HAP-1 (cell line): Measurements from ENCODE around the gene ZNF641.

ENCODE experiments used
- DNase-seq, 2 experiments: peaks; one replicate each; pipeline ENCODE4 v3.0.0-alpha.2; 2016 to 2020; ENCODE audit warnings: low spot score in 2 of 2
- H3K27me3 ChIP-seq: fragments of 250-450 bp; sonication (Bioruptor Pico); 2 replicates; pipeline ENCODE4 v1.5.1; 2020; ENCODE audit warnings: low read depth, mild to moderate bottlenecking, moderate library complexity
- H3K36me3 ChIP-seq: fragments of 250-450 bp; sonication (Bioruptor Pico); replicated peaks from 2 replicates; pipeline ENCODE4 v1.5.1; 2020; ENCODE audit warnings: mild to moderate bottlenecking
- H3K4me1 ChIP-seq: fragments of 250-450 bp; sonication (Bioruptor Pico); 2 replicates; pipeline ENCODE4 v1.5.1; 2020; ENCODE audit warnings: mild to moderate bottlenecking
- H3K4me3 ChIP-seq: fragments of 250-450 bp; sonication (Bioruptor Pico); 2 replicates; pipeline ENCODE4 v1.5.1; 2020; ENCODE audit warnings: mild to moderate bottlenecking, moderate library complexity
- H3K9me3 ChIP-seq: fragments of 250-450 bp; sonication (Bioruptor Pico); 2 replicates; pipeline ENCODE4 v1.5.1; 2020; ENCODE audit warnings: mild to moderate bottlenecking, moderate library complexity
- in situ Hi-C: fragments of 300-500 bp; cut with MboI; formaldehyde crosslinking; loops from 3 replicates; pipeline ENCODE4 v1.14.3; 2020; ENCODE audit warnings: low sequenced_read_pairs, inconsistent platforms, mixed read lengths

Gene ZNF641

GRCh38 chr12:48307269-48307668, 43.5 kb downstream of the ZNF641 start:
- in situ Hi-C loops: no loop called here
- Histone ChIP-seq H3K4me1 (no peaks in the 10 kb centered on the region), H3K4me3 (no peak overlapping the region), H3K27me3 (peaks cover 6% of the 10 kb centered on the region; the same call in 1 of the 2 replicates), H3K36me3 (no peaks in the 10 kb centered on the region), H3K9me3 (no peaks in the 10 kb centered on the region)
- DNase-seq: no peak

DNA sequence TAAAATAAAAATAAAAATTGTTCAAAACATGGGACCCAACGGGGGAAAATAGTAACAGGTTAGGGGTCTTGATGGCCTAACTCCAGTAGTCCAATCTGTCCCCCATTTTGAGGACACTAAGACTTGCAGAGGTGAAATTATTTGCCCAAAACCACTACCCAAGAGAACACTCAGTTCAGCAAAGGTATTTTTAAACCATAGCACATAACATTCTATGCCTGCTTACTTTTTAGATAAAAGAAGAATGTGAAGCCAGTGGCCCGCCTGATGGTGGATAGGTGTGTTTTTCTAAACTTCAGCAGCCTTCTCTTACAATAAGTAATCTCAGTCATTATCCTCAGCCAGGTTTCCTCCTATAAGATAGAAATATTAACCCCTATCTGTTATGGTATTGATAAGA, 45.5 kb downstream of the ZNF641 start:
- Histone ChIP-seq H3K27me3 (peaks cover 4% of the 10 kb centered on the region; the same call in 1 of the 2 replicates), H3K4me1 (no peaks in the 10 kb centered on the region), H3K36me3 (no peaks in the 10 kb centered on the region), H3K9me3 (no peaks in the 10 kb centered on the region), H3K4me3 (no peak overlapping the region)
- in situ Hi-C loops: no loop called here
- DNase-seq: no peak

DNA sequence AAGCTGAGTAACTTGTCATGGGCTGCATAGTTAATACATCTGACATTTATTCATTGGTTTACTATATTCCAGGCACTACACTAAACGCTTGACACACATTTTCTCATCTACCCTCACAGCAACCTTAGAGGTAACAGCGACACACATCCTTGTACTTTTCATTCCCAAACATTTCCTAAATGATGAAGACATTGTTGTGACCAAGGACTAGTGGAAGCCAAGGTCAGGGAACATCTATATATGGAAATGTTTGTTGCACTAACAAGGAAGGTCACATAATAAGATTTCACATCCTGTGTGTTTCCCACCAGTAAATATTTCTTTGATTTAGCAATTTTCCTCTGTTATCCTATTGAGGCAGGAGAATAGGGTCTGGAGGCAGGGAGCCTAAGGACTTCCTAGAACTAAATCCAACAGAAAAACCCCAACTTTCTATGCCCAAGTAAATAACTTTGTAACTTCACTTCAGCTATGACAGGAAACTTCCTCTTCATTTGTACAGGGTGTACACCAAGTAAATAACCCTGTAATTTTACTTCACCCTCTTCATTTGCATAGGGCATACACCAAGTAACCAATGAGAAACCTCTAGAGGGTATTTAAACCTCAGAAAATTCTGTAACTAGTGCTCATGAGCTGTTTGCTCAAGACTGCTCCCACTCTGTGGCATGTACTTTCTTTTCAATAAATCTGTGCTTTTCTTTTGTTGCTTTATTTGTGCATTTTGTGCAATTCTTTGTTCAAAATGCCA, 48.4 kb downstream of the ZNF641 start:
- H3K36me3 ChIP-seq: no peaks in the 10 kb centered on the region
- H3K4me3 ChIP-seq: no peak overlapping the region
- DNase-seq: no peak
- no peaks in the 10 kb centered on the region for H3K4me1 ChIP-seq
- in situ Hi-C loops: no loop called here
- H3K27me3 ChIP-seq: no peaks in the 10 kb centered on the region
- no peaks in the 10 kb centered on the region for H3K9me3 ChIP-seq

GRCh38 chr12:48300774-48301173, 49.9 kb downstream of the ZNF641 start:
- H3K9me3 ChIP-seq: no peaks in the 10 kb centered on the region
- no peaks in the 10 kb centered on the region for H3K36me3 ChIP-seq
- no peak overlapping the region for H3K4me3 ChIP-seq
- H3K4me1 ChIP-seq: no peaks in the 10 kb centered on the region
- no peaks in the 10 kb centered on the region for H3K27me3 ChIP-seq
- in situ Hi-C loops: no loop called here
- no peak for DNase-seq

DNA sequence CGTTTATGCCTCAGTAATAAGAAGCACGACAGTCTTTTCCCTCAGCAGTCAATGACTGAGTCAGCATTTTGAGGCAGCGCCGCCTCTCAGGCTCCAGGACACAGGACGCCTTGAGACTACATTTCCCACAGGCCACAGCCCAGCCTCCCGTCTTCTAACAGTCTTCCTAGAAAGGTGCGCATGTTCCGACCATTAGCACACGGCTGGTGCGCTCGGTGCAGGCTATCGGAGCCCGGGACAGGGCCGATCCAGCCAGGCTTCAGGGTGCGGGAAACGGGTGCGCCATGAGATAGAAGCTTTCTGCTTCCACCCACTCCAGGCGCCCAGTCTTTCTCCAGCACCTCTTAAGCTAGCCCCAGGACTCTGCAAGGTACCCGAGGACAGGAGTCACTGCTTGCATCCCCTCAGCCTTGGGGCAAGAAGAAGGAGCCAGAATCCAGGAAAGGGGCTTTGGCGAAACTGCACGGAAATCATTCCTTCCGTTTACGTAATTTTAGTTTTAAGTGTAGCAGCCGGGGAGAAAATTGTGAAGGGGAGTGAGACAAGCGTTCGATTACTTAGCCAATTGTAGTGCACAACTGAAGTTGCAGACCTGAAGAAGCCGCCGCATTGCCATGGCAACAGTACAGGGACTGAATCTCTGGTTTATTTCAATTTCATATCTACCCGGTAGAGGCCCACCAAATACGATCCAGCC, 54.0 kb downstream of the ZNF641 start:
- Histone ChIP-seq H3K9me3 (no peaks in the 10 kb centered on the region), H3K4me1 (no peaks in the 10 kb centered on the region), H3K36me3 (no peaks in the 10 kb centered on the region), H3K27me3 (no peaks in the 10 kb centered on the region), H3K4me3 (no peak overlapping the region)
- DNase-seq: no peak
- in situ Hi-C loops: no loop called here

- H3K36me3 ChIP-seq: no peaks in the 10 kb centered on the region
- in situ Hi-C loops: no loop called here
Observed at GRCh38 chr12:48292040-48292439, 58.7 kb downstream of the ZNF641 start.

GRCh38 chr12:48291511-48291910, 59.2 kb downstream of the ZNF641 start:
- H3K4me3 ChIP-seq: no peak overlapping the region
- no peaks in the 10 kb centered on the region for H3K4me1 ChIP-seq
- H3K27me3 ChIP-seq: peaks cover 11% of the 10 kb centered on the region
- no peaks in the 10 kb centered on the region for H3K36me3 ChIP-seq
- no peaks in the 10 kb centered on the region for H3K9me3 ChIP-seq
- DNase-seq: no peak
- in situ Hi-C loops: no loop called here

More at GRCh38 chr12:48292040-48292439, 58.7 kb downstream of the ZNF641 start:
- Histone ChIP-seq H3K27me3 (peaks cover 11% of the 10 kb centered on the region), H3K4me3 (no peak overlapping the region), H3K9me3 (no peaks in the 10 kb centered on the region), H3K4me1 (no peaks in the 10 kb centered on the region)
- DNase-seq: no peak

GRCh38 chr12:48288387-48289268, 62.1 kb downstream of the ZNF641 start:
- Histone ChIP-seq H3K36me3 (no peaks in the 10 kb centered on the region), H3K27me3 (peaks cover 11% of the 10 kb centered on the region), H3K4me1 (no peaks in the 10 kb centered on the region), H3K4me3 (no peak overlapping the region), H3K9me3 (no peaks in the 10 kb centered on the region)
- in situ Hi-C loops: no loop called here
- no peak for DNase-seq
